Lower leg skin (tissue), 4 donors: Measurements from ENCODE around the gene IQGAP3. TPM values are rescaled to one million over a fixed set of nuclear protein-coding genes. Genes with fewer than 3 reads are reported as not detected.

ENCODE experiments used
- DNase-seq, 2 donors: peaks; one replicate each; pipeline ENCODE4 v3.0.0-alpha.2; 2019; ENCODE audit warnings: low spot score in 2 of 2
- H3K4me3 ChIP-seq: fragments of 200-600 bp; sonication (generic); 2 replicates; pipeline ENCODE4 v1.5.1; 2017; ENCODE audit warnings: mild to moderate bottlenecking, low read depth; ENCODE audit not compliant: poor library complexity, severe bottlenecking
- POLR2A ChIP-seq, 2 donors: fragments of 450-650 bp; IDR thresholded peaks; one replicate each; pipeline ENCODE4 v1.6.1; 2016 to 2017; ENCODE audit warnings: antibody characterized with exemption in 2 of 2, mild to moderate bottlenecking in 1 of 2, moderate library complexity in 1 of 2
- WGBS, 2 donors: methylation state at CpG; one replicate each; pipeline ENCODE4 v1.1.5; 2018; 5-methylcytosine and 5-hydroxymethylcytosine counted together
- intact Hi-C: fragments of 100-400 bp; cut with DNase I; formaldehyde crosslinking; loops from one replicate; pipeline ENCODE4 v1.15.0; 2023; ENCODE audit warnings: low total_unique reads
- total RNA-seq, 4 donors: library from RNA; depleted of rRNA; stranded (reverse); fragments of >200 nt; gene quantifications; one replicate each; pipeline ENCODE4 v1.1.0, GENCODE V29; 2016
- TF ChIP-seq, protein P1 (sequence below), 3 donors: fragments of 450-650 bp; IDR thresholded peaks; one replicate each; pipeline ENCODE4 v1.5.1; 2016; ENCODE audit warnings: antibody characterized with exemption in 3 of 3, mild to moderate bottlenecking in 3 of 3, moderate library complexity in 2 of 3

IQGAP3 gene
- total RNA-seq, 4 donors from 2014 or later, result 0.98 to 3.0 (median 2.1) TPM

DNA sequence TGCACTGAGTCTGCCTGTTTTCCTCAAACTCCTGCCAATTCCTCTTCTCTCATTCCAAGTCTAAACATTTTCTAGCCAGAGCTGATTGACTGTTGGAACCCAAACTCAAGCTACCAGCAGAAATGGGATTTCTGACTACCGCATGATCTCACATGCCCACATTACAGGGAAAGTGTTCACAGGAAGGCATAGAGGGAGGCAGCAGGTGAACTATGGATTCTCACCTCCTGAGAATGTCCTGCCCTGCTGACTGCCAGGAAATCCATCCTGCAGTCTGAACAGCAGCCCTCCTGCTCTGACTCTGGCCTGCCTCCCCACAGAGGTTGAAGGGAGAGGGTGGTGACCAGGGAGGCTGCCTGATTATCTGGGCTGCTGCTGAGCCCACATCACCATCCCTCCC, 22.5 kb downstream of the IQGAP3 start:
- DNase-seq, result no peak
- no peak overlapping the region for H3K4me3 ChIP-seq
- TF ChIP-seq, protein P1, sequence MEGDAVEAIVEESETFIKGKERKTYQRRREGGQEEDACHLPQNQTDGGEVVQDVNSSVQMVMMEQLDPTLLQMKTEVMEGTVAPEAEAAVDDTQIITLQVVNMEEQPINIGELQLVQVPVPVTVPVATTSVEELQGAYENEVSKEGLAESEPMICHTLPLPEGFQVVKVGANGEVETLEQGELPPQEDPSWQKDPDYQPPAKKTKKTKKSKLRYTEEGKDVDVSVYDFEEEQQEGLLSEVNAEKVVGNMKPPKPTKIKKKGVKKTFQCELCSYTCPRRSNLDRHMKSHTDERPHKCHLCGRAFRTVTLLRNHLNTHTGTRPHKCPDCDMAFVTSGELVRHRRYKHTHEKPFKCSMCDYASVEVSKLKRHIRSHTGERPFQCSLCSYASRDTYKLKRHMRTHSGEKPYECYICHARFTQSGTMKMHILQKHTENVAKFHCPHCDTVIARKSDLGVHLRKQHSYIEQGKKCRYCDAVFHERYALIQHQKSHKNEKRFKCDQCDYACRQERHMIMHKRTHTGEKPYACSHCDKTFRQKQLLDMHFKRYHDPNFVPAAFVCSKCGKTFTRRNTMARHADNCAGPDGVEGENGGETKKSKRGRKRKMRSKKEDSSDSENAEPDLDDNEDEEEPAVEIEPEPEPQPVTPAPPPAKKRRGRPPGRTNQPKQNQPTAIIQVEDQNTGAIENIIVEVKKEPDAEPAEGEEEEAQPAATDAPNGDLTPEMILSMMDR (IDR thresholded peaks at IDR 0.05), result no peak
- TF ChIP-seq POLR2A (IDR thresholded peaks at IDR 0.05), result no peak
- intact Hi-C loops, result no loop called here
- WGBS, 2 donors, result 63 to 94% methylated on average over 1 of the region's 1 CpG

DNA sequence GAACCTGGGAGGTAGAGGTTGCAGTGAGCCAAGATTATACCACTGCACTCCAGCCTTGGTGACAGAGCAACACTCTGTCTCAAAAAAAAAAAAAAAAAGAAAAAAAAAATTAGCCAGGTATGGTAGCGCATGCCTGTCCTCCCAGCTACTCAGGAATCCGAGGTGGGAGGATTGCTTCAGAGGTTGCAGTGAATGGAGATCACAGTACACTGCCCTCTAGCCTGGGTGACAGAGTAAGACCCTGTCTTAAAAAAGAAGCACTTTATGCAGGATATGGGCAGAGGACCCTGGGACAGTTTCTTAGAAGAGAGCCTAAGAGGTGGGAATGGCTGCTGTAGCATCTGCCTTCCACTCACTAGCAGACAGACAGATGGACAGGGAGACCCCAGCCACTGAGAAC, 23.0 kb downstream of the IQGAP3 start:
- intact Hi-C loops, result no loop called here
- TF ChIP-seq, protein P1 (IDR thresholded peaks at IDR 0.05), result no peak
- TF ChIP-seq POLR2A (IDR thresholded peaks at IDR 0.05), result no peak
- 74 to 77% methylated on average over 2 of the region's 2 CpGs for WGBS, 2 donors
- no peak for DNase-seq
- H3K4me3 ChIP-seq, result no peak overlapping the region

DNA sequence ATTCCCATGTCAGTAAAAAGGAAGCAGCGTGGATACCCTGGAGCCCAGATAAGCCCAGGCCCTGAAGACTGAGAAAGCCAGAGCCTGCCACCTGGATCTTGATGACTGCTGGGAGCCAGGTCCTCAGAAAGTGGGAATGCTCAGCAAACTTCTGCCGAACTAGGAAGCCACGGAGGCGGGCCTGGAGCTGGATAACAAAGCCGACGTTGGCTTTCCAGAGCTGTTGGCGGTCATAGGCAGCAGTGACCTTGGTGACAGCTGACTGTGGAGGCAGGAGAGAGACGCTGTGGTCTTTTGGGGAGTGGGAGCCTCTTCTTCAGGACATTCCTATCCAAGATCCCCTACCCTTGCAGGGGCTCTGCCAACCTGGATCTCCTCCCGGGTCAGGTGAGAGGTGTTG, 24.4 kb downstream of the IQGAP3 start:
- DNase-seq, result no peak
- WGBS, 2 donors, result 94 to 97% methylated on average over 8 to 9 of the region's 9 CpGs
- TF ChIP-seq, protein P1 (IDR thresholded peaks at IDR 0.05), result no peak
- TF ChIP-seq POLR2A (IDR thresholded peaks at IDR 0.05), result no peak
- no peak overlapping the region for H3K4me3 ChIP-seq
- intact Hi-C loops, result no loop called here

- intact Hi-C loops, result no loop called here
- TF ChIP-seq, protein P1 (IDR thresholded peaks at IDR 0.05), result no peak
- no peak for TF ChIP-seq POLR2A (IDR thresholded peaks at IDR 0.05)
These were observed 24.9 kb downstream of the IQGAP3 start for GRCh38 chr1:156547434-156547833.

GRCh38 chr1:156546267-156546666, 26.1 kb downstream of the IQGAP3 start:
- H3K4me3 ChIP-seq, result no peak overlapping the region
- 95 to 96% methylated on average over 3 of the region's 3 CpGs for WGBS, 2 donors
- TF ChIP-seq, protein P1 (IDR thresholded peaks at IDR 0.05), result no peak
- no peak for TF ChIP-seq POLR2A (IDR thresholded peaks at IDR 0.05)
- no peak for DNase-seq
- intact Hi-C loops, result no loop called here

More at GRCh38 chr1:156547434-156547833, 24.9 kb downstream of the IQGAP3 start:
- DNase-seq, result no peak
- 96 to 99% methylated on average over 4 of the region's 4 CpGs for WGBS, 2 donors
- H3K4me3 ChIP-seq, result no peak overlapping the region

DNA sequence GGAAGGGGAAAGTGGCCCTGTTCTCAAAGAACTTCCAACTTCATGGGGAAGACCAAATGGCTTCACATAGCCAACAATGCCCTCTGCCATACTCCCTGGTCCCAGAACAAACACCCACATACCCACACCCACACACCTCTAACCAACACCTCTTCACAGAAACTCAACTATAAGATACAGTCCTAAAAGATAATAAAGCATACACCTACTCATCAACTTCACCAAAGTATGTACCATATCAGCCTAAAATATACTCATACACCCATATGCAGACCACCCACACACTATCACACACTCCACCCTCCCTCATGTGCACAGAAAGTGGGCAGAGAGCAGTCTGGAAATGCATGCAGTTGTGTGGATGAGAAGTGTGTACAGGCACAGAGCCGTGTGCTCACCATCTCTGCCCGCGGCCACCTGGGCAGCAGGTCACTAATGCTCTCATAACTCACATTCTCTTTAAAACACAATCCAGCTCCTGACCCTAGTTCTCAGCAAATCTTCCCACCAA, 27.7 kb downstream of the IQGAP3 start:
- 95 to 100% methylated on average over 3 of the region's 3 CpGs for WGBS, 2 donors
- no peak overlapping the region for H3K4me3 ChIP-seq
- intact Hi-C loops, result no loop called here

More for the DNA sequence above, 27.7 kb downstream of the IQGAP3 start:
- TF ChIP-seq, protein P1 (IDR thresholded peaks at IDR 0.05), result no peak
- TF ChIP-seq POLR2A (IDR thresholded peaks at IDR 0.05), result no peak
- DNase-seq, result no peak
